Neuronal stem cell (in vitro differentiated cells): Measurements from ENCODE around the gene MTG1.

ENCODE experiments used
- DNase-seq: peaks from one replicate; pipeline ENCODE4 v3.0.0-alpha.2; 2013; ENCODE audit warnings: low spot score
- H2AFZ ChIP-seq: one replicate; pipeline ENCODE4 v1.6.1; 2013; ENCODE audit warnings: mild to moderate bottlenecking, low read length, inconsistent platforms
- H2AK5ac ChIP-seq: 2 replicates; pipeline ENCODE4 v1.6.1; 2013; ENCODE audit warnings: low read depth, mild to moderate bottlenecking, inconsistent platforms, low read length, moderate library complexity, mixed read lengths
- H2BK120ac ChIP-seq: 2 replicates; pipeline ENCODE4 v1.6.1; 2013; ENCODE audit warnings: low read depth, mild to moderate bottlenecking, inconsistent platforms, low read length, moderate library complexity, mixed read lengths
- H2BK12ac ChIP-seq: one replicate; pipeline ENCODE4 v1.6.1; 2013; ENCODE audit warnings: low read length, inconsistent platforms
- H2BK15ac ChIP-seq: 2 replicates; pipeline ENCODE4 v1.6.1; 2013; ENCODE audit warnings: mild to moderate bottlenecking, low read length, inconsistent platforms, mixed read lengths
- H2BK5ac ChIP-seq: one replicate; pipeline ENCODE4 v1.6.1; 2013; ENCODE audit warnings: inconsistent platforms, mild to moderate bottlenecking, low read length, moderate library complexity
- H3K14ac ChIP-seq: one replicate; pipeline ENCODE4 v1.6.1; 2013; ENCODE audit warnings: low read length, inconsistent platforms
- H3K18ac ChIP-seq: 2 replicates; pipeline ENCODE4 v1.6.1; 2013; ENCODE audit warnings: low read length, inconsistent platforms
- H3K23ac ChIP-seq: 2 replicates; pipeline ENCODE4 v1.6.1; 2013; ENCODE audit warnings: low read depth, mild to moderate bottlenecking, mixed read lengths, low read length, inconsistent platforms; ENCODE audit not compliant: poor library complexity
- H3K27ac ChIP-seq: replicated peaks from 3 replicates; pipeline ENCODE4 v1.5.1; 2013; ENCODE audit warnings: low read length, inconsistent platforms
- H3K27me3 ChIP-seq, 3 experiments: 2 replicates each; pipeline ENCODE4 v1.6.1; 2013; ENCODE audit warnings: low read length in 3 of 3, mild to moderate bottlenecking in 2 of 3, inconsistent platforms in 1 of 3, low read depth in 1 of 3, mixed read lengths in 1 of 3, moderate library complexity in 1 of 3; ENCODE audit not compliant: control insufficient read depth in 3 of 3, insufficient read depth in 3 of 3
- H3K36me3 ChIP-seq, 2 donors: replicated peaks in 1 of 2; 2 replicates each; pipeline ENCODE4 v1.6.1; 2013; ENCODE audit warnings: low read length in 2 of 2; ENCODE audit not compliant: control insufficient read depth in 2 of 2, insufficient read depth in 2 of 2
- H3K4ac ChIP-seq: 2 replicates; pipeline ENCODE4 v1.6.1; 2013; ENCODE audit warnings: inconsistent platforms, mild to moderate bottlenecking, low read length, moderate library complexity
- H3K4me1 ChIP-seq, 2 donors: 1 replicate in 1 of 2; 2 replicates in 1 of 2; pipeline ENCODE4 v1.6.1; 2013; ENCODE audit warnings: low read length in 2 of 2, low read depth in 1 of 2; ENCODE audit not compliant: control insufficient read depth in 2 of 2, insufficient read depth in 1 of 2
- H3K4me2 ChIP-seq: one replicate; pipeline ENCODE4 v1.6.1; 2013; ENCODE audit warnings: mild to moderate bottlenecking, low read length, inconsistent platforms; ENCODE audit not compliant: insufficient read depth, poor library complexity, severe bottlenecking
- H3K4me3 ChIP-seq, 2 donors: 2 replicates each; pipeline ENCODE4 v1.5.1; 2013; ENCODE audit warnings: low read length in 2 of 2, mild to moderate bottlenecking in 2 of 2, inconsistent platforms in 1 of 2, moderate library complexity in 1 of 2
- H3K79me1 ChIP-seq: one replicate; pipeline ENCODE4 v1.6.1; 2013; ENCODE audit warnings: low read depth, mild to moderate bottlenecking, inconsistent platforms, low read length, moderate library complexity
- H3K9ac ChIP-seq: one replicate; pipeline ENCODE4 v1.6.1; 2013; ENCODE audit warnings: mild to moderate bottlenecking, low read depth, low read length, inconsistent platforms; ENCODE audit not compliant: poor library complexity
- H3K9me3 ChIP-seq, 2 donors: replicated peaks in 1 of 2; 2 replicates each; pipeline versions ENCODE3 to v1.6.1; 2013; ENCODE audit warnings: low read length in 2 of 2, mild to moderate bottlenecking in 2 of 2, inconsistent platforms in 1 of 2, low read depth in 1 of 2, mixed read lengths in 1 of 2, moderate library complexity in 1 of 2; ENCODE audit not compliant: control insufficient read depth in 2 of 2, insufficient read depth in 1 of 2
- H4K8ac ChIP-seq: one replicate; pipeline ENCODE4 v1.6.1; 2013; ENCODE audit warnings: low read depth, mild to moderate bottlenecking, inconsistent platforms, low read length, moderate library complexity
- H4K91ac ChIP-seq: one replicate; pipeline ENCODE4 v1.6.1; 2013; ENCODE audit warnings: low read length, low read depth, mild to moderate bottlenecking, inconsistent platforms; ENCODE audit not compliant: poor library complexity
- WGBS, 2 donors: extraction: QIAGEN DNeasy Blood & Tissue Kit; methylation state at CpG; one replicate each; pipeline ENCODE4 v1.1.7; 2013; ENCODE audit warnings: missing lambda C conversion rate in 2 of 2, mixed read lengths in 1 of 2; ENCODE audit not compliant: insufficient read length in 2 of 2, insufficient replicate concordance in 1 of 2; ENCODE audit errors: extremely low coverage in 2 of 2; 5-methylcytosine and 5-hydroxymethylcytosine counted together

Gene MTG1

DNA sequence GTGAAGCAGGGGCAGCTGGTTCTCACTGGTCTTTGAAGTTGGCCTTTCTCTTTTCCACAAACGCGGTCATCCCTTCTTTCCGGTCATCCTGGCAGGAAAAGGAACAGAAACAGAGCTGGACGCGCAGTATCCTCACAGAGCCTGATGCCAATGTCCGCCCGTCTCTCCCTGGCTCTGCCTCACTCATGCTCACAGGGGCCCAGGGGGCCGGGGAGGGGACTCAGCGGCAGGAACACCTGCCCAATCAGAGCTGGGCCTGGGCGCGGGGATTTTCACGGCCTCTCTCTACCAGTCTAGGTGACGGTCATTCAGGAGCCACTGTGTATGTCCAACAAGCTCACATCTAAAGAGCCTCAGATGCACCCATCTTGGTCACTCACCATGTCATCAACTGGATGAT, 31.1 kb upstream of the MTG1 start:
- Histone ChIP-seq H3K27me3 (no peaks in the 10 kb centered on the region), H3K27ac (no peak overlapping the region), H3K4me3 (no peak overlapping the region), H3K36me3 (peaks cover 37 to 55% of the 10 kb centered on the region in 2 donors), H2AK5ac (no peak overlapping the region), H3K9me3 (peaks cover 0 to 6% of the 10 kb centered on the region in 2 donors), H2BK15ac (no peak overlapping the region), H4K91ac (no peak overlapping the region), H3K4ac (no peak overlapping the region), H3K23ac (no peak overlapping the region), H2BK12ac (no peak overlapping the region), H3K18ac (no peak overlapping the region), H3K79me1 (no peaks in the 10 kb centered on the region), H3K4me1 (no peaks in the 10 kb centered on the region), H3K14ac (no peak overlapping the region), H2AFZ (no peak overlapping the region), H4K8ac (no peak overlapping the region), H3K9ac (no peak overlapping the region), H2BK120ac (no peak overlapping the region), H2BK5ac (no peak overlapping the region), H3K4me2 (no peak overlapping the region)
- DNase-seq: no peak
- no CpG with 5 or more reads among the region's 13 CpGs for WGBS, 2 donors

GRCh38 chr10:133364645-133365431, 29.1 kb upstream of the MTG1 start:
- Histone ChIP-seq H3K36me3 (peaks cover 53 to 75% of the 10 kb centered on the region in 2 donors), H3K9me3 (peaks cover 0 to 6% of the 10 kb centered on the region in 2 donors), H2BK15ac (no peak overlapping the region), H2BK12ac (no peak overlapping the region), H3K4me3 (no peak overlapping the region), H3K14ac (no peak overlapping the region), H3K4me2 (no peak overlapping the region), H3K4ac (no peak overlapping the region), H4K8ac (no peak overlapping the region), H2AK5ac (no peak overlapping the region), H4K91ac (no peak overlapping the region), H2BK120ac (no peak overlapping the region), H3K79me1 (no peaks in the 10 kb centered on the region), H3K4me1 (no peaks in the 10 kb centered on the region), H3K23ac (no peak overlapping the region), H3K18ac (no peak overlapping the region), H3K9ac (peak overlapping the region; percentile 1), H3K27ac (no peak overlapping the region), H2BK5ac (no peak overlapping the region), H3K27me3 (no peaks in the 10 kb centered on the region), H2AFZ (no peak overlapping the region)
- DNase-seq: no peak
- WGBS, 2 donors: no CpG with 5 or more reads among the region's 29 CpGs

- peak overlapping the region in 1 of 2 donors; percentile 37 for H3K4me3 ChIP-seq
- no peak overlapping the region for H3K9ac ChIP-seq
- no peaks in the 10 kb centered on the region for H3K79me1 ChIP-seq
- no peak overlapping the region for H3K14ac ChIP-seq
- no peaks in the 10 kb centered on the region for H3K4me1 ChIP-seq
- H2AFZ ChIP-seq: no peak overlapping the region
- no peaks in the 10 kb centered on the region for H3K27me3 ChIP-seq
- H2AK5ac ChIP-seq: no peak overlapping the region
- no peak overlapping the region for H3K23ac ChIP-seq
- no peak overlapping the region for H3K4ac ChIP-seq
- H3K18ac ChIP-seq: no peak overlapping the region
- DNase-seq: no peak
- no peak overlapping the region for H2BK12ac ChIP-seq
- no peak overlapping the region for H2BK15ac ChIP-seq
- peaks cover 3 to 6% of the 10 kb centered on the region in 2 donors for H3K9me3 ChIP-seq
- H3K27ac ChIP-seq: no peak overlapping the region
- no peak overlapping the region for H4K8ac ChIP-seq
- no peak overlapping the region for H2BK120ac ChIP-seq
- peaks cover 61 to 83% of the 10 kb centered on the region in 2 donors for H3K36me3 ChIP-seq
- H4K91ac ChIP-seq: no peak overlapping the region
- WGBS, 2 donors: no CpG with 5 or more reads among the region's 13 CpGs
- no peak overlapping the region for H3K4me2 ChIP-seq
- H2BK5ac ChIP-seq: no peak overlapping the region
Observed at GRCh38 chr10:133365461-133366129, 28.4 kb upstream of the MTG1 start.

- Histone ChIP-seq H3K4me2 (no peak overlapping the region), H2BK12ac (no peak overlapping the region), H2BK120ac (no peak overlapping the region), H3K14ac (no peak overlapping the region), H3K79me1 (no peaks in the 10 kb centered on the region), H3K18ac (no peak overlapping the region), H3K36me3 (peaks cover 62 to 85% of the 10 kb centered on the region in 2 donors), H3K9me3 (peaks cover 4 to 6% of the 10 kb centered on the region in 2 donors), H2BK15ac (no peak overlapping the region), H4K8ac (no peak overlapping the region), H3K23ac (no peak overlapping the region), H2AK5ac (no peak overlapping the region), H3K4me1 (no peaks in the 10 kb centered on the region), H3K27ac (no peak overlapping the region), H2BK5ac (no peak overlapping the region), H3K27me3 (no peaks in the 10 kb centered on the region), H4K91ac (no peak overlapping the region), H3K4me3 (peak overlapping the region in 1 of 2 donors; percentile 37), H3K4ac (no peak overlapping the region), H2AFZ (no peak overlapping the region), H3K9ac (peak overlapping the region; percentile 36)
- DNase-seq: no peak
- WGBS, 2 donors: no CpG with 5 or more reads among the region's 17 CpGs
Observed at GRCh38 chr10:133366130-133366478, 27.9 kb upstream of the MTG1 start.
